GM12872 (cell line): ENCODE measurements around the gene FRY.

Experiments
- TF ChIP-seq, protein P1 (sequence below): IDR thresholded peaks from 3 replicates; pipeline ENCODE4 v1.5.1; 2011; ENCODE audit warnings: low read depth, mild to moderate bottlenecking, low read length, moderate library complexity; ENCODE audit not compliant: insufficient read depth

FRY gene

DNA sequence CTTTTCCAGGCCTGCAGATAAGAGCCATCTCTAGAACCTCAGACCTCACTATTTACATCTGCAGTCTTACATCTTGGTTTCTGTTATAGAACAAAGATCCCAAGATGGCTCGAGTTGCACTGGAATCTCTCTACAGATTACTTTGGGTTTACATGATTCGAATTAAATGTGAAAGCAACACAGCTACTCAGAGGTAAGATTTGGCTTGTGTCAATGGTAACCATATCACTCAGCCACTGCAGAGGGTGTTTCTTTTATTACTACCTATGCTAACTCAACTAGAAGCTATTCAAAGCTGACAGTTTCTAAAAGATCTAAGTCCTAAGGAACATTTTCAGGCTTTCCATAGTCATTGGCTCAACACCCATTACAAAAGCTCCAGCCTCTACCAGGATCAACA is 115.6 kb downstream of the FRY start:
- TF ChIP-seq, protein P1, sequence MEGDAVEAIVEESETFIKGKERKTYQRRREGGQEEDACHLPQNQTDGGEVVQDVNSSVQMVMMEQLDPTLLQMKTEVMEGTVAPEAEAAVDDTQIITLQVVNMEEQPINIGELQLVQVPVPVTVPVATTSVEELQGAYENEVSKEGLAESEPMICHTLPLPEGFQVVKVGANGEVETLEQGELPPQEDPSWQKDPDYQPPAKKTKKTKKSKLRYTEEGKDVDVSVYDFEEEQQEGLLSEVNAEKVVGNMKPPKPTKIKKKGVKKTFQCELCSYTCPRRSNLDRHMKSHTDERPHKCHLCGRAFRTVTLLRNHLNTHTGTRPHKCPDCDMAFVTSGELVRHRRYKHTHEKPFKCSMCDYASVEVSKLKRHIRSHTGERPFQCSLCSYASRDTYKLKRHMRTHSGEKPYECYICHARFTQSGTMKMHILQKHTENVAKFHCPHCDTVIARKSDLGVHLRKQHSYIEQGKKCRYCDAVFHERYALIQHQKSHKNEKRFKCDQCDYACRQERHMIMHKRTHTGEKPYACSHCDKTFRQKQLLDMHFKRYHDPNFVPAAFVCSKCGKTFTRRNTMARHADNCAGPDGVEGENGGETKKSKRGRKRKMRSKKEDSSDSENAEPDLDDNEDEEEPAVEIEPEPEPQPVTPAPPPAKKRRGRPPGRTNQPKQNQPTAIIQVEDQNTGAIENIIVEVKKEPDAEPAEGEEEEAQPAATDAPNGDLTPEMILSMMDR = no peak

DNA sequence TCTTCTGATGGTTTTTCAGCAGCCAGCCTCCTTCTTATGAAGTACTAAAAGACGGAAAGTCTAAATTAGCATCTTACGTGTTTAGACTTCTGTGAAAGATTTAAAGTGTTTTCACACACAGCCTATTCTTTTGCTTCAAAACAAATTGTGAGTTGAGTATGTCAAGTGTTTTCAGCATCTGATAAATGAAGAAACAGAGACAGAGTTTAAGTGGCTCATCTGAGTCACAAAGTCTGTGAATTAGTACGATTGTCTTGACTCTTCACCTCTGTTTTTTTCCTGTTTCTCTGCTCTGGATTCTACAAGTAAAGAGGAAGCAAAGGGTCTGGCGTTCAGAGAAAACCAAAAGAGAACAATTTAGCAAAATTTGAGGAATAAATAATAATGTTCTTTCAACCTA is 116.4 kb downstream of the FRY start:
- TF ChIP-seq, protein P1 = no peak

DNA sequence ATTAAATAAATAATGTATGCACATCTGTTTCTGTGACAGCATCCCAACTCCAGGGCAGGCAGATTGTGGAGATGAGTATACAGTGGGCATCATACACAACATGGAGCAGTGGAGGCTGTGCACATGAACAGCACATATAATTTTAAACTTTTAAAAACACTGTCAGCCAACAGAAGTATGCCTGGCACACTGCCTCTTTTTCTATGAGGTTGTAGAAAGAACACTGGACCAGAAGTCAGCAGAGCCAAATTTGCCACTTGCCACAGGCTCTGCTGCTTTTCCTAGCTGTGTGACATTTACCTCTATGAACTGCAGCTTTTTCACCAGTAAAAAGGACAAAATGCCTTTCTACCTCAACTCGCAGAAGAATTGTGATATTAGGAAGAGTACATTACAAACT is 118.7 kb downstream of the FRY start:
- TF ChIP-seq, protein P1 = no peak

DNA sequence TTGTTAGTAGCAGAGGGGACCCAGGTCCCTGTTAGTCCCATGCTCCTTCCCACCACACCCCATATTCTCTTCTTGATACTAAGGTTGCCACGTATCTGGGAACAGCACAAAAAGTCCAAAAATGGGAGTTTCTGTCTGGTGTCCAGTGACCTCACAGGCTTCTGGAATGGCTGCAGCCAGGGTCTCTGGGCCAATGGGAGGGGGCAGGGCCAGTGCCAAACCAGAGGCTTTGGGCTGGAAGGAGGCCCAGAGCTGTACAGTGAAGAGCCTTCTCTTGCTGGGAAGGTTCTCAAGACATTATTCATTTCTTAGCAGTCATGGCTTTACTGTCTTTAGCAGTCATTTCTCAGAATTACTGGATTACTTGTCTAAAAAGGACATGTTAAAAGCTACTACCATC is 119.2 kb downstream of the FRY start:
- TF ChIP-seq, protein P1 = no peak

DNA sequence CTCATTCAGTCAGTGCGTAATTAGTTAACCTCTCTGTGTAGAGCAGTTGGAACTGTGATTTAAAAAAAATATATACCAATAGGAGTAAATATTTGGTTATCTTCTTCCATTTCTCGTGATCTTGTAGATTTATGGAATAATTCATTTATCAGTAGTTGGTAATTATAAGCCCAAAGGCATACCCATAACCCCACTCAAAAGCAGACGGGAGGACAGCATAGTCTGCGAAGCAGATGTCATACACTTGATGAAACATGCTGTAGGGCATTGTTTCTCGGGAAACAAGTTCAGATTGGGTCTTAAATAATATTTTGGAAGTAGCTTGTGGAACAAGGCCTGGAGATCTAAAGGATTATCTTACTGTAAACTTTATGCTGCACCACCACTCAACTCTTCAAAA is 119.7 kb downstream of the FRY start:
- TF ChIP-seq, protein P1 = no peak

DNA sequence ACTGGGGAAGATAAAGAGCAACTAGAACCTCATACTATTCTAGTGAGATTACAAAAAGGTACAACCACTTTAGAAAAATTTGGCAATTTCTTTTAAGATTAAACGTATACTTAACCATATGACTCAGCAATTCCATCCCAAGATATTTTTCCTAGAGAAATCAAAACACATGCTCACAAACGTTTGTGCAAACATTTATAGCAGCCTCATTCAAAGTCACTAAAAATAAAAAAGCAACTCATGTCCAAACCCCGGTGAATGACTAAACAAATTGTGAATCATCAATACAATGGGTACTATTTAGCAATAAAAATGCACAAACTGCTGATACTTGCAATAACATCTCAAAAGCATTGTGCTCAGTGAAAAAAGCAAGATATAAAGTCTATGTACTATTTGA is 121.5 kb downstream of the FRY start:
- TF ChIP-seq, protein P1 = no peak

DNA sequence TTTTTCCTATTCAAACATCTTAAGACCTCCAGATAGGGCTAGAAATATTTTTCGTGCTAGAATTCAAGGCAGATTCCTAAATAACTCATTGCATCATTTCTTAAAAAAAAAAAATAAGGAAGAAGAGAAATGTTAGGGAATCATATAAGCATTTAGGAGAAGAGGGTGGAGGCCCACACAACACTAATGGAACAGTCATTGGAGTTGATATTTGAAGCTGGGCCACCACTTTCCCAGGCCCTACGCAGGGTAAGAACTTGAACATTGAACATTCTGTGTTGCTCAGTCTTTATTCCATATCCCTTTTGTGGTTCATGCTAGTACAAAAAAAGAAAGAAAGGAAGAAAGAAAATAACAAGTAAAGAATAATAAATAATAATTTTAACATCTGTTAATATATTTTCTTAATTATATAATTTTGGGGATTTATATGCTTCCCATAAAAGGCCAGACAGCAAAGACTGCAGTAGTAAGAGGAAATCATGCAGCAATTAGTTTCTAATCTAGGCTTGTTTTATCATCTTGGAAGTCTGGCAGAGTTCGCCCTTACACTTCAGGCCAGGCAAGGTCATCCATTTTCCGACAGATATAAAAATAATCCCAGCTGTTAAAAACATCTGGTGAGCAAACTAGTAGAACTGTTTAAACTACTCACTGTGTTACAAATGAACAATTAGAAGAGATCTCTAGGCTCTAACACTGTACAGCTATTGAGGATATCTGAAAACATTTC is 127.7 kb downstream of the FRY start:
- TF ChIP-seq, protein P1 = no peak
